H1 (cell line): ENCODE results near the gene RAP2C. TPM values are rescaled to one million over a fixed set of nuclear protein-coding genes. Genes with fewer than 3 reads are reported as not detected.

Source experiments
- CTCF ChIA-PET: fragments of 300-600 bp; sonication (Branson Sonifier 250); formaldehyde crosslinking; loops from one replicate; lab custom pipeline; 2021; ENCODE audit not compliant: partially characterized antibody; lab: Charles Lee
- POLR2A ChIA-PET: fragments of 300-600 bp; sonication (Branson Sonifier 250); formaldehyde crosslinking; loops from one replicate; lab custom pipeline; 2021; ENCODE audit warnings: inconsistent platforms; ENCODE audit not compliant: partially characterized antibody; lab: Charles Lee
- DNase-seq, 2 experiments: peaks; one replicate each; pipeline versions ENCODE4 v3.0.0 to v3.0.0-alpha.2; 2010 to 2022; ENCODE audit warnings: low spot score in 2 of 2, low read depth in 1 of 2, mixed read lengths in 1 of 2
- FAIRE-seq: peaks from 2 replicates; lab custom pipeline; 2011; peaks lifted over from hg19 to GRCh38; lab: Jason Lieb, UNC
- H2AFZ ChIP-seq: 2 replicates; pipeline ENCODE4 v1.8.1; 2012; ENCODE audit warnings: low read length, inconsistent platforms
- H2AK5ac ChIP-seq: 2 replicates; pipeline ENCODE4 v1.6.1; 2013; ENCODE audit warnings: low read depth, low read length
- H2BK120ac ChIP-seq: replicated peaks from 2 replicates; pipeline ENCODE3; 2013; ENCODE audit warnings: low read depth, low read length, inconsistent platforms
- H2BK12ac ChIP-seq: 2 replicates; pipeline ENCODE4 v1.6.1; 2013; ENCODE audit warnings: low read depth, low read length
- H2BK15ac ChIP-seq: 2 replicates; pipeline ENCODE4 v1.6.1; 2013; ENCODE audit warnings: low read length
- H2BK20ac ChIP-seq: 2 replicates; pipeline ENCODE4 v1.6.1; 2013; ENCODE audit warnings: low read length
- H2BK5ac ChIP-seq: 2 replicates; pipeline ENCODE4 v1.6.1; 2013; ENCODE audit warnings: low read depth, low read length
- H3K14ac ChIP-seq: 2 replicates; pipeline ENCODE4 v1.6.1; 2013; ENCODE audit warnings: inconsistent platforms; ENCODE audit not compliant: insufficient read length
- H3K18ac ChIP-seq: 2 replicates; pipeline ENCODE4 v1.6.1; 2013; ENCODE audit warnings: low read length; ENCODE audit errors: extremely low read depth
- H3K23ac ChIP-seq: 2 replicates; pipeline ENCODE4 v1.6.1; 2013; ENCODE audit warnings: inconsistent platforms; ENCODE audit not compliant: insufficient read length
- H3K23me2 ChIP-seq: 2 replicates; pipeline ENCODE4 v1.6.1; 2013; ENCODE audit warnings: low read depth, low read length
- H3K27ac ChIP-seq: 2 replicates; pipeline ENCODE4 v1.6.1; 2011; ENCODE audit warnings: low read depth, low read length, inconsistent platforms
- H3K27me3 ChIP-seq, 4 experiments: replicated peaks in 1 of 4; 1 replicate in 1 of 4; 2 replicates in 3 of 4; pipeline versions ENCODE4 v1.6.1 to v1.8.1; 2011 to 2013; ENCODE audit warnings: low read length in 3 of 4, mild to moderate bottlenecking in 3 of 4, inconsistent platforms in 2 of 4, mixed read lengths in 2 of 4, moderate library complexity in 1 of 4; ENCODE audit not compliant: control insufficient read depth in 3 of 4, insufficient read depth in 3 of 4; ENCODE audit errors: extremely low read depth in 1 of 4
- H3K36me3 ChIP-seq, 4 experiments: 2 replicates each; pipeline versions ENCODE4 v1.6.1 to v1.8.1; 2011 to 2013; ENCODE audit warnings: mild to moderate bottlenecking in 4 of 4, low read length in 3 of 4, moderate library complexity in 2 of 4, control low read depth in 1 of 4, inconsistent platforms in 1 of 4; ENCODE audit not compliant: insufficient read depth in 4 of 4, control insufficient read depth in 2 of 4
- H3K4ac ChIP-seq: replicated peaks from 2 replicates; pipeline ENCODE3; 2013; ENCODE audit warnings: low read length, low read depth, mixed read lengths, inconsistent platforms; ENCODE audit not compliant: insufficient read length
- H3K4me1 ChIP-seq, 4 experiments: replicated peaks in 1 of 4; 1 replicate in 1 of 4; 2 replicates in 3 of 4; pipeline versions ENCODE4 v1.6.1 to v1.8.1; 2011 to 2013; ENCODE audit warnings: low read length in 3 of 4, inconsistent platforms in 2 of 4, mixed read lengths in 1 of 4; ENCODE audit not compliant: insufficient read depth in 4 of 4, control insufficient read depth in 3 of 4
- H3K4me2 ChIP-seq, 2 experiments: 2 replicates each; pipeline versions ENCODE4 v1.6.1 to v1.8.1; 2011 to 2013; ENCODE audit warnings: low read depth in 2 of 2, low read length in 2 of 2, control low read depth in 1 of 2, inconsistent platforms in 1 of 2, mild to moderate bottlenecking in 1 of 2; ENCODE audit not compliant: insufficient read depth in 1 of 2
- H3K4me3 ChIP-seq, 4 experiments: fragments of 200-600, 300-600 bp in 1 of 4; sonication (generic), shearing (Covaris generic), sonication (Bioruptor Twin) in 1 of 4; 2 replicates each; pipeline versions ENCODE4 v1.5.1 to v1.8.1; 2011 to 2016; ENCODE audit warnings: low read length in 4 of 4, low read depth in 3 of 4, control low read depth in 2 of 4, inconsistent platforms in 2 of 4, mild to moderate bottlenecking in 2 of 4, mixed read lengths in 1 of 4, moderate library complexity in 1 of 4; ENCODE audit not compliant: insufficient read depth in 2 of 4; ENCODE audit errors: extremely low read depth in 1 of 4
- H3K56ac ChIP-seq: replicated peaks from 2 replicates; pipeline ENCODE3; 2013; ENCODE audit warnings: low read depth, mild to moderate bottlenecking, mixed read lengths, low read length, inconsistent platforms; ENCODE audit not compliant: insufficient read length
- H3K79me1 ChIP-seq: 2 replicates; pipeline ENCODE4 v1.6.1; 2013; ENCODE audit warnings: low read depth, low read length, control low read depth
- H3K79me2 ChIP-seq, 2 experiments: 2 replicates each; pipeline versions ENCODE4 v1.6.1 to v1.8.1; 2012 to 2013; ENCODE audit warnings: low read length in 2 of 2, mild to moderate bottlenecking in 2 of 2, inconsistent platforms in 1 of 2; ENCODE audit not compliant: insufficient read depth in 2 of 2, control insufficient read depth in 1 of 2
- H3K9ac ChIP-seq, 4 experiments: replicated peaks in 1 of 4; 1 replicate in 1 of 4; 2 replicates in 3 of 4; pipeline versions ENCODE4 v1.6.1 to v1.8.1; 2011 to 2013; ENCODE audit warnings: low read depth in 3 of 4, low read length in 3 of 4, control low read depth in 2 of 4, mild to moderate bottlenecking in 2 of 4, moderate library complexity in 2 of 4, inconsistent platforms in 1 of 4; ENCODE audit errors: extremely low read depth in 1 of 4
- H3K9me3 ChIP-seq, 2 experiments: 2 replicates each; pipeline versions ENCODE4 v1.6.1 to v1.8.1; 2012 to 2013; ENCODE audit warnings: mild to moderate bottlenecking in 2 of 2, moderate library complexity in 2 of 2, control low read depth in 1 of 2, inconsistent platforms in 1 of 2, low read depth in 1 of 2, low read length in 1 of 2, mixed read lengths in 1 of 2; ENCODE audit not compliant: insufficient read depth in 2 of 2
- H4K20me1 ChIP-seq, 2 experiments: replicated peaks in 1 of 2; 2 replicates each; pipeline versions ENCODE3 to v1.8.1; 2011 to 2013; ENCODE audit warnings: inconsistent platforms in 2 of 2, low read length in 2 of 2, mild to moderate bottlenecking in 1 of 2; ENCODE audit not compliant: insufficient read depth in 2 of 2, control insufficient read depth in 1 of 2
- H4K5ac ChIP-seq: 2 replicates; pipeline ENCODE4 v1.6.1; 2013; ENCODE audit warnings: low read length, low read depth, mixed read lengths, inconsistent platforms; ENCODE audit not compliant: insufficient read length
- H4K8ac ChIP-seq: 2 replicates; pipeline ENCODE4 v1.8.0; 2013; ENCODE audit warnings: mild to moderate bottlenecking, moderate library complexity, low read length, inconsistent platforms; ENCODE audit not compliant: insufficient read depth; ENCODE audit errors: extremely low read depth
- H4K91ac ChIP-seq: replicated peaks from 2 replicates; pipeline ENCODE3; 2013; ENCODE audit warnings: low read length, mixed read lengths, inconsistent platforms; ENCODE audit not compliant: insufficient read length
- polyA plus RNA-seq, 7 experiments: library from polyadenylated mRNA; depleted of rRNA in 3 of 7; stranded (reverse) in 5 of 7; unstranded in 2 of 7; fragments of >200 nt in 5 of 7; fragments of 200-250 nt in 2 of 7; gene quantifications; 1 replicate in 5 of 7; 2 replicates in 1 of 7; 4 replicates in 1 of 7; pipeline versions ENCODE4 v1.2.1 to v1.2.3, GENCODE V29; 2011 to 2013; ENCODE audit warnings: missing spikeins in 2 of 7, mixed read lengths in 2 of 7
- total RNA-seq: library from RNA; stranded (reverse); fragmentation: NEBNext Ultra II Directional; extraction: Animal tissue kit (Norgen Biotek cat#: 25700); gene quantifications from 2 replicates; pipeline ENCODE4 v1.2.1, GENCODE V29; 2021
- TF ChIP-seq, protein P1 (sequence below): fragments of 300-600 bp; sonication (generic); IDR thresholded peaks from 2 replicates; pipeline ENCODE4 v1.7.1; 2012; ENCODE audit warnings: low read length, moderate library complexity, mild to moderate bottlenecking, inconsistent platforms; ENCODE audit not compliant: insufficient replicate concordance

RAP2C gene
- total and polyA plus RNA-seq, 2 of the 8 experiments (the other 6 are each of a cell fraction or from before 2014, with no cell fraction given), result 4.7 to 20.5 TPM

DNA sequence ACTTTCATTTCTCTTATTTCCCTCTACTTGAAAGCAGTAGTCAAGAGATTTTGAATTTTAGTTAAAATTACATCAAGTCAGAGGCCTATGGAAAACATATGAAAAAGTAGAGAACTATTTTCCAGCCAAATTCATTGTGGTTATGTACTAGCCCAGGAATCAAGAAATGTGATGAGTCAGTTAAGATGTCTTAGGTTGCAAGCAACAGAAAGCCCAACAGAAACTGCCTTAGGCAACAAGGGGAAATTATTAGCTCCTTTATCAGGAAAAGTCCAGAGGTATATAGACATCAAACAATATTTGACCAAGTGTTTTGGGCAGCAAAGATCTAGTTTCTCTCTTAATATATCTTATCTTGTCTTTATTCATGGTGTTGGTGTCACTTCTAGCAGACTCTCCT is 53.6 kb downstream of the RAP2C start:
- no peak overlapping the region for H2BK20ac ChIP-seq
- no peak overlapping the region for H3K14ac ChIP-seq
- H3K79me1 ChIP-seq, result no peaks in the 10 kb centered on the region
- H2AFZ ChIP-seq, result no peak overlapping the region
- no peak overlapping the region for H3K56ac ChIP-seq
- H4K91ac ChIP-seq, result no peak overlapping the region
- H3K23me2 ChIP-seq, result no peaks in the 10 kb centered on the region
- no peak overlapping the region for H4K5ac ChIP-seq
- ChIA-PET CTCF (no interaction called here), POLR2A (no interaction called here)
- H3K9ac ChIP-seq, result no peak overlapping the region
- H3K79me2 ChIP-seq, result no peaks in the 10 kb centered on the region
- H2AK5ac ChIP-seq, result no peak overlapping the region
- FAIRE-seq (no peak), DNase-seq (no peak)
- no peak overlapping the region for H3K18ac ChIP-seq
- H2BK12ac ChIP-seq, result no peak overlapping the region
- no peak overlapping the region for H3K4me3 ChIP-seq
- no peaks in the 10 kb centered on the region for H4K20me1 ChIP-seq
- no peak overlapping the region for H3K4ac ChIP-seq
- no peak overlapping the region for H4K8ac ChIP-seq
- no peak overlapping the region for H3K23ac ChIP-seq
- H3K4me2 ChIP-seq, result no peak overlapping the region
- H3K4me1 ChIP-seq, result no peaks in the 10 kb centered on the region
- H2BK5ac ChIP-seq, result no peak overlapping the region
- H2BK120ac ChIP-seq, result no peak overlapping the region
- H3K27ac ChIP-seq, result no peak overlapping the region
- no peaks in the 10 kb centered on the region; a peak in 1 of 8 replicates for H3K36me3 ChIP-seq
- no peak overlapping the region for H2BK15ac ChIP-seq
- H3K9me3 ChIP-seq, result peaks cover 3 to 8% of the 10 kb centered on the region in 2 experiments; a peak in 2 of 4 replicates
- H3K27me3 ChIP-seq, result no peaks in the 10 kb centered on the region
- TF ChIP-seq, protein P1, sequence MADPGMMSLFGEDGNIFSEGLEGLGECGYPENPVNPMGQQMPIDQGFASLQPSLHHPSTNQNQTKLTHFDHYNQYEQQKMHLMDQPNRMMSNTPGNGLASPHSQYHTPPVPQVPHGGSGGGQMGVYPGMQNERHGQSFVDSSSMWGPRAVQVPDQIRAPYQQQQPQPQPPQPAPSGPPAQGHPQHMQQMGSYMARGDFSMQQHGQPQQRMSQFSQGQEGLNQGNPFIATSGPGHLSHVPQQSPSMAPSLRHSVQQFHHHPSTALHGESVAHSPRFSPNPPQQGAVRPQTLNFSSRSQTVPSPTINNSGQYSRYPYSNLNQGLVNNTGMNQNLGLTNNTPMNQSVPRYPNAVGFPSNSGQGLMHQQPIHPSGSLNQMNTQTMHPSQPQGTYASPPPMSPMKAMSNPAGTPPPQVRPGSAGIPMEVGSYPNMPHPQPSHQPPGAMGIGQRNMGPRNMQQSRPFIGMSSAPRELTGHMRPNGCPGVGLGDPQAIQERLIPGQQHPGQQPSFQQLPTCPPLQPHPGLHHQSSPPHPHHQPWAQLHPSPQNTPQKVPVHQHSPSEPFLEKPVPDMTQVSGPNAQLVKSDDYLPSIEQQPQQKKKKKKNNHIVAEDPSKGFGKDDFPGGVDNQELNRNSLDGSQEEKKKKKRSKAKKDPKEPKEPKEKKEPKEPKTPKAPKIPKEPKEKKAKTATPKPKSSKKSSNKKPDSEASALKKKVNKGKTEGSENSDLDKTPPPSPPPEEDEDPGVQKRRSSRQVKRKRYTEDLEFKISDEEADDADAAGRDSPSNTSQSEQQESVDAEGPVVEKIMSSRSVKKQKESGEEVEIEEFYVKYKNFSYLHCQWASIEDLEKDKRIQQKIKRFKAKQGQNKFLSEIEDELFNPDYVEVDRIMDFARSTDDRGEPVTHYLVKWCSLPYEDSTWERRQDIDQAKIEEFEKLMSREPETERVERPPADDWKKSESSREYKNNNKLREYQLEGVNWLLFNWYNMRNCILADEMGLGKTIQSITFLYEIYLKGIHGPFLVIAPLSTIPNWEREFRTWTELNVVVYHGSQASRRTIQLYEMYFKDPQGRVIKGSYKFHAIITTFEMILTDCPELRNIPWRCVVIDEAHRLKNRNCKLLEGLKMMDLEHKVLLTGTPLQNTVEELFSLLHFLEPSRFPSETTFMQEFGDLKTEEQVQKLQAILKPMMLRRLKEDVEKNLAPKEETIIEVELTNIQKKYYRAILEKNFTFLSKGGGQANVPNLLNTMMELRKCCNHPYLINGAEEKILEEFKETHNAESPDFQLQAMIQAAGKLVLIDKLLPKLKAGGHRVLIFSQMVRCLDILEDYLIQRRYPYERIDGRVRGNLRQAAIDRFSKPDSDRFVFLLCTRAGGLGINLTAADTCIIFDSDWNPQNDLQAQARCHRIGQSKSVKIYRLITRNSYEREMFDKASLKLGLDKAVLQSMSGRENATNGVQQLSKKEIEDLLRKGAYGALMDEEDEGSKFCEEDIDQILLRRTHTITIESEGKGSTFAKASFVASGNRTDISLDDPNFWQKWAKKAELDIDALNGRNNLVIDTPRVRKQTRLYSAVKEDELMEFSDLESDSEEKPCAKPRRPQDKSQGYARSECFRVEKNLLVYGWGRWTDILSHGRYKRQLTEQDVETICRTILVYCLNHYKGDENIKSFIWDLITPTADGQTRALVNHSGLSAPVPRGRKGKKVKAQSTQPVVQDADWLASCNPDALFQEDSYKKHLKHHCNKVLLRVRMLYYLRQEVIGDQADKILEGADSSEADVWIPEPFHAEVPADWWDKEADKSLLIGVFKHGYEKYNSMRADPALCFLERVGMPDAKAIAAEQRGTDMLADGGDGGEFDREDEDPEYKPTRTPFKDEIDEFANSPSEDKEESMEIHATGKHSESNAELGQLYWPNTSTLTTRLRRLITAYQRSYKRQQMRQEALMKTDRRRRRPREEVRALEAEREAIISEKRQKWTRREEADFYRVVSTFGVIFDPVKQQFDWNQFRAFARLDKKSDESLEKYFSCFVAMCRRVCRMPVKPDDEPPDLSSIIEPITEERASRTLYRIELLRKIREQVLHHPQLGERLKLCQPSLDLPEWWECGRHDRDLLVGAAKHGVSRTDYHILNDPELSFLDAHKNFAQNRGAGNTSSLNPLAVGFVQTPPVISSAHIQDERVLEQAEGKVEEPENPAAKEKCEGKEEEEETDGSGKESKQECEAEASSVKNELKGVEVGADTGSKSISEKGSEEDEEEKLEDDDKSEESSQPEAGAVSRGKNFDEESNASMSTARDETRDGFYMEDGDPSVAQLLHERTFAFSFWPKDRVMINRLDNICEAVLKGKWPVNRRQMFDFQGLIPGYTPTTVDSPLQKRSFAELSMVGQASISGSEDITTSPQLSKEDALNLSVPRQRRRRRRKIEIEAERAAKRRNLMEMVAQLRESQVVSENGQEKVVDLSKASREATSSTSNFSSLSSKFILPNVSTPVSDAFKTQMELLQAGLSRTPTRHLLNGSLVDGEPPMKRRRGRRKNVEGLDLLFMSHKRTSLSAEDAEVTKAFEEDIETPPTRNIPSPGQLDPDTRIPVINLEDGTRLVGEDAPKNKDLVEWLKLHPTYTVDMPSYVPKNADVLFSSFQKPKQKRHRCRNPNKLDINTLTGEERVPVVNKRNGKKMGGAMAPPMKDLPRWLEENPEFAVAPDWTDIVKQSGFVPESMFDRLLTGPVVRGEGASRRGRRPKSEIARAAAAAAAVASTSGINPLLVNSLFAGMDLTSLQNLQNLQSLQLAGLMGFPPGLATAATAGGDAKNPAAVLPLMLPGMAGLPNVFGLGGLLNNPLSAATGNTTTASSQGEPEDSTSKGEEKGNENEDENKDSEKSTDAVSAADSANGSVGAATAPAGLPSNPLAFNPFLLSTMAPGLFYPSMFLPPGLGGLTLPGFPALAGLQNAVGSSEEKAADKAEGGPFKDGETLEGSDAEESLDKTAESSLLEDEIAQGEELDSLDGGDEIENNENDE, result no peak
